Tibial nerve (tissue), 4 donors: ENCODE measurements around the gene CCDC122. TPM values are rescaled to one million over a fixed set of nuclear protein-coding genes. Genes with fewer than 3 reads are reported as not detected.

Experiments used
- DNase-seq, 2 donors: peaks; one replicate each; pipeline ENCODE4 v3.0.0-alpha.2; 2019; ENCODE audit warnings: low spot score in 2 of 2
- H3K27ac ChIP-seq, 4 donors: fragments of 200-600 bp; sonication (generic) in 3 of 4; one replicate each; pipeline ENCODE4 v1.5.1; 2017 to 2019; ENCODE audit warnings: mild to moderate bottlenecking in 1 of 4
- H3K27me3 ChIP-seq, 2 donors: fragments of 200-600 bp; sonication (generic) in 1 of 2; one replicate each; pipeline versions ENCODE4 v1.5.1 to v1.6.0; 2017 to 2019
- H3K36me3 ChIP-seq, 3 donors: fragments of 200-600 bp; sonication (generic); one replicate each; pipeline ENCODE4 v1.5.1; 2018 to 2019
- H3K4me1 ChIP-seq, 4 donors: fragments of 200-600 bp; sonication (generic) in 3 of 4; one replicate each; pipeline ENCODE4 v1.5.1; 2017 to 2019
- H3K4me3 ChIP-seq, 4 donors: fragments of 200-600 bp; sonication (generic) in 3 of 4; one replicate each; pipeline ENCODE4 v1.5.1; 2017 to 2019; ENCODE audit warnings: mild to moderate bottlenecking in 1 of 4, moderate library complexity in 1 of 4
- H3K9me3 ChIP-seq, 4 donors: fragments of 200-600 bp; sonication (generic) in 3 of 4; one replicate each; pipeline ENCODE4 v1.5.1; 2017 to 2019
- EP300 ChIP-seq, 2 donors: sonication (generic); formaldehyde crosslinking; IDR thresholded peaks; one replicate each; pipeline ENCODE4 v1.6.1; 2017; ENCODE audit warnings: antibody characterized with exemption in 2 of 2, mild to moderate bottlenecking in 1 of 2
- POLR2A ChIP-seq, 2 donors: fragments of 450-650 bp; IDR thresholded peaks; one replicate each; pipeline ENCODE4 v1.6.1; 2017; ENCODE audit warnings: antibody characterized with exemption in 2 of 2, mild to moderate bottlenecking in 2 of 2, moderate library complexity in 2 of 2
- WGBS, 2 donors: methylation state at CpG; one replicate each; pipeline ENCODE4 v1.1.5; 2018; 5-methylcytosine and 5-hydroxymethylcytosine counted together
- total RNA-seq, 4 donors: library from RNA; depleted of rRNA; stranded (reverse); fragments of >200 nt; gene quantifications; one replicate each; pipeline ENCODE4 v1.1.0, GENCODE V29; 2016
- TF ChIP-seq, protein P1 (sequence below), 5 experiments: fragments of 200-600 bp in 3 of 5; fragments of 450-650 bp in 2 of 5; sonication (generic) in 3 of 5; IDR thresholded peaks; one replicate each; pipeline ENCODE4 v1.5.1; 2016 to 2019; ENCODE audit warnings: antibody characterized with exemption in 5 of 5, mild to moderate bottlenecking in 3 of 5, moderate library complexity in 2 of 5

The CCDC122 gene
- total RNA-seq, 4 donors from 2014 or later: 1.0 to 5.7 (median 2.5) TPM

DNA sequence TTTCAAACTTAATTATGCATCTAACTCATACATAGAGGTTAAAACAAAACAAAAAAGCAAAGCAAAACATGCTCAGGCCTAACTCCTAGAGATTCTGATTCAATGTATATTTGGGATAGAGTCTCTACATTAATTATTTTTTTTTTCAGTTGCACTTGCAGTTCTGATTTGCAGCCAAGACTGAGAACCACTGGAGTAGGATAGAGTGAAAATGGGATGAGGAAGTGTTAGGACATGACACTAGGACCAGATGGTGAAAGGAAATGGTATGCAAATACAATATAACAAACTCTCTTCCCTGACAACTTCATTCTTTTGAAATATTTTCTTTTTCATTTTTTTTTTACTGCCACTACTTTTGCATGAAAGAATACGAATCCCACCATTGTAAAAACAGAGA is 1.8 kb downstream of the CCDC122 start:
- Histone ChIP-seq H3K27ac (no peak overlapping the region), H3K36me3 (no peaks in the 10 kb centered on the region), H3K4me1 (peaks cover 0 to 35% (median 18%) of the 10 kb centered on the region in 4 donors), H3K27me3 (no peaks in the 10 kb centered on the region), H3K9me3 (no peaks in the 10 kb centered on the region), H3K4me3 (no peak overlapping the region)
- no peak for DNase-seq
- WGBS, 2 donors: 86 to 94% methylated on average over 1 of the region's 1 CpG
- TF ChIP-seq EP300 (IDR thresholded peaks at IDR 0.05) (no peak), POLR2A (IDR thresholded peaks at IDR 0.05) (no peak)
- TF ChIP-seq, protein P1, sequence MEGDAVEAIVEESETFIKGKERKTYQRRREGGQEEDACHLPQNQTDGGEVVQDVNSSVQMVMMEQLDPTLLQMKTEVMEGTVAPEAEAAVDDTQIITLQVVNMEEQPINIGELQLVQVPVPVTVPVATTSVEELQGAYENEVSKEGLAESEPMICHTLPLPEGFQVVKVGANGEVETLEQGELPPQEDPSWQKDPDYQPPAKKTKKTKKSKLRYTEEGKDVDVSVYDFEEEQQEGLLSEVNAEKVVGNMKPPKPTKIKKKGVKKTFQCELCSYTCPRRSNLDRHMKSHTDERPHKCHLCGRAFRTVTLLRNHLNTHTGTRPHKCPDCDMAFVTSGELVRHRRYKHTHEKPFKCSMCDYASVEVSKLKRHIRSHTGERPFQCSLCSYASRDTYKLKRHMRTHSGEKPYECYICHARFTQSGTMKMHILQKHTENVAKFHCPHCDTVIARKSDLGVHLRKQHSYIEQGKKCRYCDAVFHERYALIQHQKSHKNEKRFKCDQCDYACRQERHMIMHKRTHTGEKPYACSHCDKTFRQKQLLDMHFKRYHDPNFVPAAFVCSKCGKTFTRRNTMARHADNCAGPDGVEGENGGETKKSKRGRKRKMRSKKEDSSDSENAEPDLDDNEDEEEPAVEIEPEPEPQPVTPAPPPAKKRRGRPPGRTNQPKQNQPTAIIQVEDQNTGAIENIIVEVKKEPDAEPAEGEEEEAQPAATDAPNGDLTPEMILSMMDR (IDR thresholded peaks at IDR 0.05): no peak

DNA sequence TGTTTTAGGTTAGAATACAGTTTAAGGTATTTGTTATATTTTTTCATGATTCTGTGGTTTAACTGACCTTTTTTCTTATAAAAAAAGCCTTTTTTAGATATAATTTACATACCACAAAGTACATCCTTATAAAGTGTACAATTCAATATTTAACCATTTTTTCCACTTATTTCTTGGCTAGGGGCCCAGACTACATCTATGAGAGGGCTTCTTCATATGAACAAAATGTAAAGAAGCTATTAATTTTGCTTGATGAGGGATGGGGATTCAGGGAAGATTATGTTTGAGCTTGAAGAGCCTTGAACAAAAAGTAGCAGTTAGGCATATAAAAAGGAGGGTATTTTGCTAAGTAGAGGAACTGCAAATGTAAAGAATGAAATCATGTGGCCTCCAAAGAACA is 2.2 kb downstream of the CCDC122 start:
- H3K4me3 ChIP-seq: no peak overlapping the region

DNA sequence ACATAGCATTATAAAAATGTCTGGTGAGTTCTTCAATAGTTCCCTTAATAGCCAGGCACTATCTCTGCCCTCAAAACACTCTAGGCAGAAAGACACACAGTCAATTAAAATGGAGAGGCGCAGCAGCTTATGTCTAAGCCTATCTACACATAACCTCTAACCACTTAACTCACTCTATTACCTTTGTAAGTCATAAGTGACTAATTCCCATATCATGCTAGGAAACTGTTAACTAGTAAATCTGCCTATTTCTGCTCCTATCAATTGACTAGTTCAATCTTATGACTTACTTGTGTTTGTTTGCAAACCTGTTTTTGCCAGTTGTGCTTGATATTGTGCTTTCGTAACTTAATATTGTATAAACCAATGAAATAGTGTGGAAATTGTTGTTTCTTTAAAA is 3.2 kb downstream of the CCDC122 start:
- no peak for DNase-seq
- H3K9me3 ChIP-seq: no peaks in the 10 kb centered on the region
- H3K27ac ChIP-seq: no peak overlapping the region
- H3K4me1 ChIP-seq: peaks cover 0 to 35% (median 18%) of the 10 kb centered on the region in 4 donors
- H3K27me3 ChIP-seq: no peaks in the 10 kb centered on the region
- no peak overlapping the region for H3K4me3 ChIP-seq
- H3K36me3 ChIP-seq: no peaks in the 10 kb centered on the region
- 99 to 100% methylated on average over 2 of the region's 2 CpGs for WGBS, 2 donors
- TF ChIP-seq EP300 (IDR thresholded peaks at IDR 0.05) (no peak), POLR2A (IDR thresholded peaks at IDR 0.05) (no peak)
- TF ChIP-seq, protein P1 (IDR thresholded peaks at IDR 0.05): no peak

More for the DNA sequence above, 2.2 kb downstream of the CCDC122 start:
- Histone ChIP-seq H3K27ac (no peak overlapping the region), H3K9me3 (no peaks in the 10 kb centered on the region), H3K4me1 (peaks cover 0 to 35% (median 18%) of the 10 kb centered on the region in 4 donors), H3K36me3 (no peaks in the 10 kb centered on the region), H3K27me3 (no peaks in the 10 kb centered on the region)
- TF ChIP-seq EP300 (IDR thresholded peaks at IDR 0.05) (no peak), POLR2A (IDR thresholded peaks at IDR 0.05) (no peak)
- TF ChIP-seq, protein P1 (IDR thresholded peaks at IDR 0.05): no peak
- DNase-seq: no peak

DNA sequence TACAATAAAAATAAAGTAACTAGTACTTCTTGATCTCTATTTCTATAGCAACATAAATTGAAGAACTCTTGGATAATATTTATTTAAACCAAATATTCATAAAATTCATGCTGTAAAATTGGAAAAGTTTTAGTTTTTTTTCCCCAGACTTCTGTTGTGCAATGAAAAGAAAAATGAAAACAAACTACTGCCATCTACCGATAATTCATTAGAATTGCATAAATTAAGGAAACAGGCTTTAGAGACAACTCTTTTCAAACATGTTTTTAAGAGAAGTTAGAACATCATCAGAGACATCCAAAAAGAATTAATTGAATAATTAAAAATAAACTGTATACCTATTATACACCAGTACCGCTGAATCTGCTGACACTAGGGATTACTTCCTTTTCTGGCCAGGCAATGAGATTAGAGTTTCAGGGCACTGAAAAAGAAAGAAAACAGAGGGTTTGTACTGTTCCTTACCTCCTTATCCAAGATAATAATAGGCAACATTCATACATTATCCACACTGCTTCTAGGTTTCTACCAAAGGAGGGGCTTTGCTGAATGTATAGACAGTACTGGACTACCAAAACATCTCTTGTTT is 4.9 kb downstream of the CCDC122 start:
- H3K36me3 ChIP-seq: peaks cover 0 to 6% (median 0%) of the 10 kb centered on the region in 3 donors
- DNase-seq: no peak
- H3K4me3 ChIP-seq: no peak overlapping the region
- no peak overlapping the region for H3K27ac ChIP-seq
- WGBS, 2 donors: 6% methylated on average over 2 of the region's 2 CpGs
- TF ChIP-seq, protein P1 (IDR thresholded peaks at IDR 0.05): peak; percentile 42 to 61 (median 55)
- no peak for TF ChIP-seq EP300 (IDR thresholded peaks at IDR 0.05)
- H3K4me1 ChIP-seq: peaks cover 0 to 24% (median 14%) of the 10 kb centered on the region in 4 donors
- no peaks in the 10 kb centered on the region for H3K27me3 ChIP-seq
- H3K9me3 ChIP-seq: no peaks in the 10 kb centered on the region

DNA sequence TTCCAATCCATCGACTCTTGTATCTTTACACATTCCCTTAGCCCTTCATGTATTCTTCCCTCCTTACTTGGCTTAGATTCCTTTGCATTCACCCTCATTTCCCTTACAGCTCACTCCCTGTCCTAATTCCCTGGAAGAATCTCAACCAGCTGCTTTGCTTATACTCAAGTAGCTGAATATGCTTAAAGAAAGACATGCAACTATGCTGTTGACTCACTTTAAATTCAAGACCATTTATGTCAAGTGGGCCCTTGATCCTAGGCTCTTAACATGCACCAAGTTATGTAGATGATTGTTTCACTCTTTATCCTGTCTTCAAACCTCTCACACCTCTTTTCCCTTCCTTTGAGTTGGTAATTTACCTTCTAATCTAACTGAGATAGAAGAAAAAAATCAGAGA is 7.4 kb downstream of the CCDC122 start:
- H3K9me3 ChIP-seq: no peaks in the 10 kb centered on the region
- H3K27ac ChIP-seq: no peak overlapping the region
- H3K4me1 ChIP-seq: peaks cover 0 to 13% (median 0%) of the 10 kb centered on the region in 4 donors
- H3K36me3 ChIP-seq: peaks cover 0 to 6% (median 0%) of the 10 kb centered on the region in 3 donors
- TF ChIP-seq, protein P1 (IDR thresholded peaks at IDR 0.05): no peak
- no peak for TF ChIP-seq POLR2A (IDR thresholded peaks at IDR 0.05)
- TF ChIP-seq EP300 (IDR thresholded peaks at IDR 0.05): no peak
- 94 to 95% methylated on average over 1 of the region's 1 CpG for WGBS, 2 donors
- no peak for DNase-seq
- no peaks in the 10 kb centered on the region for H3K27me3 ChIP-seq
- no peak overlapping the region for H3K4me3 ChIP-seq
